Activated T-cell treated with anti-CD3 and anti-CD28 coated beads, Interleukin-2, amount 50 U/mL, for 1 hour (primary cell): ENCODE results near the gene ELMO3.

Source experiments
- DNase-seq: peaks from one replicate; pipeline ENCODE4 v3.0.0-alpha.2; 2020

The ELMO3 gene

DNA sequence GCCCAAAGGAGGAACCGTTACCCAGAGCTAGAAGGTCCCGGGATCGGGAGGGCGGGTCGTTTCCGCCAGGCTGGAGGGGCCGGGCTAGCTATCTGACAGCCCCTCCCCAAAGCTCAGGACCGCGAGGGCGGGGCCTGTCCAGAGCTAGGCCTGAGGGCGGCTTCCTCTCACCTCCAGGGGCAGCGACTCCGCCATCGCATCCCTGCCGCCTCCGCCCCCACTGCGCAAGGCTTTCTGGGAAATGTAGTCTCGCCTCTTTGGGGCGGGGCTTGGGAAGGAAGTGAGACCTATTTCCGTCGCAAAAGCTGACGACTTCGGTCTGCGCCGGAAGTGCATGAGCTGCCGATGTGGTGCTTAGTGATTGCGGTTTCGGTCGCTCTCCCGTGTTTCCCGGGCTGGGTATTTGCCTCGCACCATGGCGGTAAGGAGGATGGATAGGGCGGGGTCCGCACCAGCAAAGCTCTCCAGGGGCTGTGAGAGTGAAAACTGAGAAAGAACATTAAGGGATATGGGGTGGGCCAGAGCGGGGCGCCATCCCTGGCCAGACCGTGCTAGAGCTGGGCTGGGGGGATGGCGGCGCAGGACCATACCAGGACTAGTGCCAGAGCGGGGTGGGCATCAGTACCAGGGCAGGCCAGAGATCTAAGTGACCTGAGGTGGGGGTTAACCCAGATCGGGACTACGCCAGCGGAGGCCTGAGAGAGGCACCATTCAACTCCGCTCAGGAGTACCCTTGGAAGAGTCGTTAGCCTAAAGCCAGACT, 28.1 kb downstream of the ELMO3 start, which contains the start of gene TMEM208:
TSS of gene TMEM208 (plus strand) at position 327 of the 763 bp plus-strand sequence. CDS start at position 416, 89 bp downstream.
- peak; percentile 99 for DNase-seq

DNA sequence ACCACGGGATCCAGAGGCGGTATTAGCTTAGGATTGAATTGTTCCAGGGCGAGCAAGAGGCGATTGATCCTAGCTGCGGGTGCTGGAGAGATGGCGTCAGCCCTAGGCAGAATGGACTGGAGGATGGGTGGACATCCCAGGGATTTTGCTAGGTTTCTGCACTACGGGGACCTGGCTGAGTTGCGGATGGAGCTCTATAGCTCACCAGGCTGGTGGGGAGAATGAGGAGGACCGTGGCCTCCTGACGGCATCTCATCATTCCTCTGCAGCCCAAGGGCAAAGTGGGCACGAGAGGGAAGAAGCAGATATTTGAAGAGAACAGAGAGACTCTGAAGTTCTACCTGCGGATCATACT, 28.6 kb downstream of the ELMO3 start:
- no peak for DNase-seq

DNA sequence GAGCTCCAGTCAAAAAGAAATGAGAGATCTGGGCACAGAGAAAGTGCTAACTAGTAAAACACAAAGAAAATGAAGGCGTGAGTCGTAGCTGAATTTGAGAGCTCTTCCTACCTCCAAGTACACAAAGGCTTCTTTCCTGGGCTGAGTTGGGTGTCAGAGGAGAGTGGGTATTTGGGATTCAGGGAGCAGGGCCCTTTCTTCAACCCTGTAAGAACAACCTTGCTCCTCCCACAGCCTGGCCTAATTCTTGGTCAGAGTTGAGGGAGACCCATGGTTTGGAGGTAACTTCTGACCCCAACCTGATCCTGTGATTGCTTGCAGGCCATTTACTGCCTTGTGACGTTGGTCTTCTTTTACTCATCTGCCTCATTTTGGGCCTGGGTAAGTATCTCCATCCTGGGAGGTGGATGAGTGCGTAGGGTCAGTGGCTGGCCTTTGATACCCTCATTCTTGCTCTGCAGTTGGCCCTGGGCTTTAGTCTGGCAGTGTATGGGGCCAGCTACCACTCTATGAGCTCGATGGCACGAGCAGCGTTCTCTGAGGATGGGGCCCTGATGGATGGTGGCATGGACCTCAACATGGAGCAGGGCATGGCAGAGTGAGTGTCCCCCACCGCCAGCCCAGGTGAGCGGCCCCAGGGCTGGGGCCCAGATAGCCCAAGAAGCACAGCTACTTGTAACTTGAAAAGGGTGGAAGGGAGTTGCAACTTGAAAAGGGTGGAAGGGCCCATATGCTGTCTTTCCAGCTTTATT, 29.3 kb downstream of the ELMO3 start:
- DNase-seq = no peak

DNA sequence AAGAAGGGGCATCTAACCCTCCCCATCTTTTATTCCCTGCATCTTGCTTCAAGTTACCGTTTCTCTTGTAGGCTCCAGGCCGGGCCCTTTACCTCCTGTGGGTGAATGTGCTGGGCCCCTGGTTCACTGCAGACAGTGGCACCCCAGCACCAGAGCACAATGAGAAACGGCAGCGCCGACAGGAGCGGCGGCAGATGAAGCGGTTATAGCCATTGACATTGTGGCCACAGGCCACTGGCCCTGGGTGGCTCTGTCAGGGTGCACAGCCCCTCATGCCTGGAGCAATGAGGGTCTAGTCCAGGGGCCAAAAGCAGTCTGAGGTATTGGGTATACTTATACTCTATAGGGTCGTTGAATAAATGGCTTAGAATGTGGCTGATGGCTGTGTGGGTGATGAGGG, 30.0 kb downstream of the ELMO3 start:
- no peak for DNase-seq

DNA sequence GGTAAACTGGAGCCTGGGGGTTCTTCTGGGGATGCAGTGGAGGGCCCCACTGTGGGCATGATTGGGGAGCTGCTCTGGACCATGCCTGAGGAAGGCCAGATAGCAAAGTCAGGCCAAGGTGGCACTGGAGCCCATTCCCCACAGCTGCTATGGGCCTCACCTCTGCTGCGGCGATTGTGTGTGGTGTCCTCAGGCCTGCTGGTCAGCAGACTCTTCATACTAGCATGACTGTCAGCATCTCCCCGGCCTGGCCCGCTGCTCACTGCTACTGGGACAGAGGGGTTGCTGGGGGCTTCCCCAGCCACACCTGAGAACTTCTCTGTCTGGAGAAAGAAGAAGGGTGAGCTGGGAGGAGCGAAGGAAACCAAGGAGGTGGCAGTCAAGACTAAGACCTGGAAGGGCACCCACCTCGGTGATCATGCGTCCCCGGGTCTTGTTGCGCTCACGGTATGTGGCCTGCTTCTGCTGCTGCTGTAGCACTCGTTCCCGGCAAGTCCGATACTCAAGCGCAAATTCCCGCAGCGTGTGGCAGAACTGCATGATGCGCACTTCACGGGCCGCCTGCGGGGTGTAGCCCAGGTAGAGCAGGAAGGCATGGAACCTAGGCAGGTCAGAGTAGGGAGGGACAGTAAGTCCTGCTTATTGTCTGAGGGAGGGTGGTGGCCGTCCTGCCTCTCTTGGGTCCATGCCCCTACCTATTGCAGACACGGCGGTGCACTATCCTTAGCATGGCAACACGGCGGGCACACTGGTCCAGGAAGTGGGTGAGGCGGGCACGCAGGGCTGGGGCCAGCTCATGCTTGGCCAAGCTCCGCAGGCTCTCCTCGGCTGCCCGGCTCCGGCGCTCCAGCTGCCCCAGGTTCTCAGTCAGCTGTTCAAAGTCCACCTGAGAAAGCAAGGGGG, 31.2 kb downstream of the ELMO3 start:
- no peak for DNase-seq

DNA sequence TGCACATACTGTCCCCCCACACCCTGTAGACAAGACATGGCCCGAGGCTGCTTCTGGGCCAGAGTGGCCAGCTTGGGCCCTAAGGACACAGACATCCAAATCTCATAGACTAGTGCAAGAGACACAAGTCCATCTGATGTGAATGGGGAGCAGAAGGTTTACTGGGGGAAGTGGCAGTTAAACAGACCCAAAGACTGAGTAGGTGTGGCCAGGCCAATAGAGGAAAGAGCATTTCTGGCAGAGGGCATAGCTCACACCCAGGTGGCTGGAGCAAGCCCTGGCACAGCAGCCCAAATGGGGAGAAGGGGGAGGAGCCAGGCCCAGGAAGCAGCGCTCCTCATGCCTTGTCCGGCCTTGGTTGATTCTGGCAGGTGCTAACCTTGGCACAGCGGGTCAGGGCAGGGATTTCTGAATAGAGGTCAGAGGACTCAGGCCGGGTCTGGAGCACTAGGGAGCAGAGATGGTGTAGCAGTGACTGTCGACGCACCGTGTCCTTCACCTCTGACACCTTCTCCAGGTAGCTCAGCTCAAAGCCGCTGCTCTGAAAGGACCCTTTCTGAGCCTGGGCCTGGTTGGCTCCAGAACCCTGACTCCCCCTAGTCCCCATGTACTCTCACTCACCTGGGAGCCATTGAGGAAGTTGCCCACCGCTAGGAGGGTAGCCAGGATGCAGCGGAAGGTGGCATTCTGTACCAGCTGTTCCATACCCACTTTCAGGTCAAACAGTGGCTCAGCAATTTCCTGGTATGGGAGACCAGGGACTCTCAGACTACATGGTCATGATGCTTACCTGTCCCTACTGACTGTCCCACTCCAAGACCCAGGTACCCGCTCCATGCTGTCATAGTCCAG, 32.1 kb downstream of the ELMO3 start:
- no peak for DNase-seq

DNA sequence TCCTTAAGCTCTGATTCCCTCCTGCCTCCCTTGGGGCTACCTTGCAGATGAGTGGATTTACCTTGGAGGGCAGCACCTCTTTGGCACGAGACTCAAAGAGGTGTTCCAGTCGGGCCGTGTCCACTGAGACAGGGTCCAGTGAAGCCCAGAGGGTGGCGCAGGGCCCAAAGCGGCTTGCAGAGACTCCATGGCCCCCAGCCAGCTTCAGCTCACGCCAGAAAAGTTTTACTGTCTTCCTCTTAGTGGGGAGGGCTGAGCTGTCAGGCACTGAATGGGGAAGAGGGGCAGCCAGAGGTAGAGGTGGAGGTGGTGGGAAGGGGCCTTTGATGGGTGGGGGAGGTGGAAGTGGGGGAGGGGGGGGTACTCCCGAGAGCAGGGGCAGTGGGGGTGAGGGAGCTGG, 34.7 kb downstream of the ELMO3 start:
- DNase-seq = no peak

DNA sequence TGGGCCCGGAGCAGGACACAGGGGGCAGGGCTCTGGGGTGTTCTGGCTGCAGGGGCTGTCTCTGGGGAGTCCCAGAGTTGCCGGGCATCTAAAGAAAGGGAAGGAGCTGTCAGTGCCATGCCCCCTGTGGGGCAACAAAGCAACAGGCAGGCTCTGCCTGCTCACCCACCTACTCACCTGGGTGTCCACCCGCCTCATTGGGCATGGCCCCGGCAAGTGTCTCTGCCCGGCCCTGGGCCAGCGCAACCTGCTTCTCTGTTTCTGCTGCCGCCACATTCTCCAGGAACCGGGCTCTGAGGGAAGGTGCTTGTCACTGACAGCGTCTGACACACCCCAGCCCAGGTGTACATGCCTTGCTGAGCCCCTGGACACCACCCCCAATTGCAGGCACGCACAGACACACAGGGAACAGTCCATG, 35.3 kb downstream of the ELMO3 start:
- DNase-seq = no peak

DNA sequence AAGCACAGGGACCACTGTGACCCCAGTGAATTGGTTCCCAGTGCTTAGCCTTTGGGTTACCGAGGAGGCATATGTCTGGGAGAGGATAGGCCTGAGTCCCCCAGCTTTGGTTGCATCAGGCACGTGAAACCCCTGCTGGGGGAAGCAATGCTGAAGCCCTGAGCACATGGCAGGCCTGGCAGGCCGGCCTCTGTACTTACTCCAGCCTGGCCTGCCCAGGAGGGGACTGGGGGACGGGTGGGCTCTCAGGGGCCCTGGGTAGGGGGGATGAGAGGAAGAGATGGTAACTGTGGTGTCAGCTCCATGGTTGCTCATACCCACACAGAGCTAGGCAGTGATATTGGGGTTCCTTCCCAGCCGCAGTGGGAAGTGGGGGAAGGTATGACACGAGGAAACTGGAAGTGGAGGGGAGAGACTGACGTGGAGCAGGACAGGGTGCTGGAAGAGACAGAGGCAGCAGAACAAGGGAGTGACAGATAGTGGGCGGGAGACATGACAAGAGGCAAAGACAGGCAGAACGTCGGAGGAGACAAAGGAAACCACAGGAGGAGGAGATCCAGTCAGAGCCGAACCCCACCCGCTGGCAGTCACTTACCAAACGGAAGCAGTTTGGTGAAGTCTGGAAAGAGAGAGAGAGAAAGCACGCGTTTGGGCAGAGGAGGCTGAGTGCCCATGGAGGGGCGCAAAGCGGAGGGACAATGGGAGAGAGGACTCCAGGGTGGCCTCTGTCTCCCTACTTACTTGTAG, 37.1 kb downstream of the ELMO3 start:
- no peak for DNase-seq

DNA sequence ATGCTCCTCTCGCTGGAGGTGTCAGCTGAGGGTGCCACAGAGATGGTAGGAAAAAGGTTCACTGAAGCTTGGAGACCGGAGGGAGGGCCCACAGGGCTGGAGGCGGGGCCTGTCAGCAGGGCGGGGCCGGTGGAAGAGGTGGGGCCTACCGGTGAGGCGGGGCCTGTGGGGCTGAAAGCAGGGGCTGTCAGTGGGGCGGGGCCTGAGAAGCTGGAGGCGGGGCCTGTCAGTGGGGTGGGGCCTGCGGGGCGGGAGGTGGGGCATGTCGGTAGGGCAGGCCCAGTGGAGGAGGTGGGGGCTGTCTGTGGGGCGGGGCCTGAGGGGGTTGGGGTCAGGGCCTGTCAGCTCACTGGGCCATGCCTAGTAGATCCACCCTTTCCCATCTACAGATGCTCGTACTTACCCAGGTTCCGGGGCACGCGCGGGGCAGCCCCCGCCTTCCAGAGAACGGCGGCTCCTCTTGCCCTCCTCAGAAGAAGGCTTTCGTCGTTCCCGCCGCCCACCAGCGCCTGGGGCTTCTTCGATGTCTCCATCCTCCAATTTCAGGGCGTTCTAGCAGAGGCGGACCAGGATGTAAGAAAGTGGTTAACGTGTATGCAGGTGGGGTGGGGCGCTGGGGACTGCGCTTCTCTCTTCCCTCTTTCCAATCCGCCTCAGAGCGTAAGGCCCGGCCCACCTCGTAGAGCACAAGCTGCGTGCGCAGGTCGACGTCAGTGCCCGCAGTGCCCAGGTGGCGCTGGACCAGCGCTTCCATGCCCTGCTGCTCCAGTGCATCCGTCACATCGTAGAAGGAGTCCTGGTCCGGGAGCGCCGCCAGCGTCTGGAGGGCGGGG, 37.8 kb downstream of the ELMO3 start:
- DNase-seq = peak; percentile 83

DNA sequence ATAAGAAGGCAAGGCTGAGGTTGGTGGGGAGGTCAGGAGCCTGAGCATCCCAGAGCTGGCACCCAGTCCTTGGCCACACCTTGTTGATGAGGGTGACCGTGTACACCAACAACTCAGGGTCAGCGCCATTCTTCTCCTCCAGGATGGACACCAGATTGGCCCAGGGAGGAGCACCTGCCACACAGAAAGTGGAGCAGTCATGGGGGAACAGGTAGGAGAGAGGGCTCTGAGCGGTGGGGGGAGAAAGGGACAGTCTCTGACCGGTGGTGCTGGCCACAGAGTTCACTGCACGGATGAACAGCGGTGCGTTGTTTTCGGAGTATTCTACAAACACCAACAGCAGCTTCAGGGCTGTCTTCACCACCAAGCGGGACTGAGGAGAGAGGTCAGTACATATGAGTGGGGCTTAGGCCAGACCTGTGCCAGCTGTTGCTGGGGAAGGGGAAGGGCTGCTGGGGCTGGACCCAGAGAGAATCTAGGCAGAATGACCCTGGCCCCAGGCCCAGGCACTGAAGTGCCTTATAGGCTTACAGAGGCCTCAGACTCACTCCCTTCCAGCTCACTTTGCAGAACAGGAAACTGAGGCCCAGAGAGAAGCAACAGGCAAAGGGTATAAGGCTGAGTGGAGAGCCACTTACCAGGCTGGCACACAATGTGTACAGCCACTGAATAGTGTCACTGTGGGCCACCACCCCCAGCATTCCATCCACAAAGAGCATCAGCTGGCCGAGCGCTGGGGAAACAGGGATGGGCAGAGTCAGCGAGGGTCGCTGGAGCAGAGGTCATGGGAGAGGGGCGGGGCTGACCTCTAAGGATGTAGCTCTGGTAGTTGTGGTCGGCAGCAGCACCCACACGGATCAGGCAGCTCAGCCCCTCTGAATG, 38.7 kb downstream of the ELMO3 start:
- no peak for DNase-seq

DNA sequence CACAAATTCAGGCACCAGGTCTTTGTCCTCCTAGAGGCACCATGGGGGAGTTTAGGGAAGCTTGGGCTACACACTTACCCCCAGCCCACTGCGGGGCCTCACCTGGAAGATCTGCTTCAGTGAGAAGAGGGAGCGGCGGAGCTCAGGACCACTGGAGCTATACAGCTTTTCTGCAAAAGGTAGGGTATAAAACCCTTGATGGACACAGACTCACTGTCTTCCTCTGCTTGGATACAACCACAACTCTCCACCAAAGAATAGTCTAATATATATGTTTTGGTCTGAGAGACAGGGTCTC, 39.3 kb downstream of the ELMO3 start:
- DNase-seq = no peak

DNA sequence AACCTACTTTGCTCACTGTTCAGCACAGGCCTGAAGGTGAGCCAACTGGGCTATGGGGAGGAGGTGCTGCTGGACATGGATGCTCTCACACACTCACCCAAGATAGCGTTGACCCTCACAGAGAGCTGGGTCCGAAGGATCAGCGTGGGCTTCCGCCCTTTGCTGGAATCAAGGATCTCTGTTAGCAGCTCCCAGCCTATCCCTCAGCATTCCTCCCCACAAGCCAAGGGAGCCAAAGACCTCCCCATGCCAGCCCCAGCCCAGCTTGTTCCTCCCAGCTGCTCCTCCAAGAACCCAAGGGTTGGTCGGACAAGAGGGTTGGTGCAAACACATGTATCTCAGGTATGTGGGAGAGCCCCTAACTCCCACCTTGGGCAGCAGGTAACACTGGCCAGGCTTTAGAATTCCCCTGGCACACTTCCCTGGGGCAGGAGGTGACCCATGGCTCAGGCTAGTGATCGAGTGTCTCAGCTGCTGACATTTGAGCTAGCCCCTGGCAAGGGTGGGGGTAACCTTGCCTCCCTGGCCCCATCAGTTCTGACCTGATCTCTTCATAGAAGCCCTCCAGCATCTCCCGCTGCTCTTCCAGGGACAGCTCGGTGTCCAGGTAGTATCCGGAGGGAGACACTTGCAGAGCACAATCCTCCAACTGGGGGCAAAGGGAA, 40.0 kb downstream of the ELMO3 start:
- DNase-seq = no peak

DNA sequence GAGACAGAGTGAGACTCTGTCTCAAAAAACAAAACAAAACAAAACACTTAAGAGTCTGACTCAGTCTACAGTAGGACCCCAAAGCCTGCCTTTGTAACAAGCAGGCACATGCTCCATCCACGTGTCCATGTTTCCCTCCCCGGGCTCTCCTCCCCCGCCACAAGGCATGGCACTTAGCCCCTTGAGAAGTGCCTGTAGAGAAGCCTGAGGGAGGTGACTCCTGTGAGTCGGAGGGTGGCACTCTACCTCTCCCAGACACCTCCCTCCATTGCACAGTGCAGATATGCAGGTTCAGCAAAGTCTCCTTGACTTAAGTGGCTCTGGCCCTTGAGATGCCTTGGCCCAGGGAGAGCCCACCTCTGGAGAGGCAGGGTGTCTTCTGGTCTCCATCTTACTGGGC, 41.6 kb downstream of the ELMO3 start:
- no peak for DNase-seq

DNA sequence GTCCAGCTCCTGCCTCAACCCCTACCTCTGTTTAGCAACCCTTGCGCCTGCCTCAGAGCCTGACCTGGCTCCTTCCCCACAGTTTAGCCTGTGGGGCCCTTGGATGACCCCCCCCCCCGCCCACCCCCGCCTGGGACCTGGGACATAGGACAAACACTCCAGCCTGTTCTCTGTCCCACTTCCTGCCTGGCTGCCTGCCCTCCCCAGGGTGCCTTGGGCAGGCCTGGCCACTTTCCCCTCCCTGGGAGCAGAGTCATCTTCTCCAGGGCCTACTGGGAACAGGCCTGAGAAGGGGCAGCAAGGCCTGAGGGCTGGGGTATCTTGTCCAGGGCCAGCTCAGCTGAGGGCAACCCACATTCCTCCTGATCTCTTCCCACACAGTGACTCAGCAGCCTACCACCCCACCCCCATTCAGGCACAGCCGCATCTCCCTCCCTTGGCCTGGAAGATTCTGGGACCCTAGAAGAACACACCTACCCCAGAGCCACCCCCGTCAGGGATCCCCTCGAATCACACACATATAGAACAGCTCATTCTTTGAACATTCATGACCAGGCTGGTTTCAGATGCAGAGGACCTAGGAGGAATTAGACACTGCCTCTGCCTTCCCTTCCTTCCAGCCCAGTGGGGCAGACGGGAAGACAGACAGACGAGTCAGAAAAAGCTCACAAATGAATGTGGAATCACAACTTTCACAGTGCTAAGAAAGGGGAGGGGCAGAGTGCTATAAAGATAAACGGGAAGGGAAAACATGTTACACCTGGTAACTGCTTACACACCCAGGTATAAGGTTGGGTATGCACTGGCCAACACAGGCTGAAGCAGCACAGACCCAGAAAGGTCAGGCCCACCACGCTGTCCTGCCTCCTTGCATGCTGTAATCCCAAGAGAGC, 42.3 kb downstream of the ELMO3 start:
- DNase-seq = no peak

DNA sequence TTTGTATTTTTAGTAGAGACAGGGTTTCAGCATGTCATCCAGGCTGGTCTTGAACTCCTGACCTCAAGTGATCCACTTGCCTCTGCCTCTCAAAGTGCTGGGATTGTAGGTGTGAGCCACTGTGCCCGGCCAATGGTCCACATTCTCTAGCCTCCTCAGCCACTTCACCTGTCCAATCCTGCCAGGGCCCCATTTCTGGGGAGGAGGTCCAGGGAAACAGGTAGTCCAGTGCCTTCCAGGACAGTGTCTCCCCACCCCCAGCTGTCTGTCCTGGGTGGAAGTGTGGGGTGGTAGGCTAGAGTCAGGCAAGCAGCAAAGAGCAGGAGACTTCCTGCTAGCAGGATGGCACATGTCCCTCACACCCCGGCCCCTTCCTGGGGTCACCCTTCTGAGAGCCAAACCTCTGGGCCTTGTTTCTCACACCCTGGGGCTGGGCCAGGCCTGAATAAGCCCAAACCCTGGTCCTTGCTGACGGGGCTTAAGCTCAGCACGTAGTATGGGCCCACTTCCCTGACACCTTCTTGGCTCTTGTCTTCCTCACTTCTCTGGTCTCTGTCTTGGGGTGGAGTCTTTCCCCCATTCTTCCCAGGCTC, 43.3 kb downstream of the ELMO3 start:
- DNase-seq = no peak

DNA sequence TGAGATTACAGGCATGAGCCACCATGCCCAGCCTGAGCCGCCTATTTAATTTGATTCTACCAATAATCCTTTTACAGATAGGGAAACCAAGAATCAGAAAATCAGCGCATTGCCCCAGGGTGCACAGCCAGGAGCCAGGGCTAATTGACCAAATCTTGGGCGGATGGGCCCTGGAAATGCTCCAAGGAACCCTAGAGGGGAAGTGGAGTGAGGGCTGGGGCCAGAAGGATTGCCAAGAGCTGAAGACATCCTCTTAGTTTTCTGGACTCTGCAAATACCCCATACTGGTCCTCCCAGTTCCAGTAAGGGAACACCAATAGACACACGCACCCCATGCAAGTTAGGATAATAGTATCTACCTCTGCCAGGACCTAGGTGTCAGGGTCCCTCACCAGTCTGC, 44.5 kb downstream of the ELMO3 start:
- no peak for DNase-seq
